Thoracic aorta (tissue), 2 donors: ENCODE results near the gene HOXB8. TPM values are rescaled to one million over a fixed set of nuclear protein-coding genes. Genes with fewer than 3 reads are reported as not detected.

Source experiments
- ATAC-seq: fragments of 150-250 bp; one replicate; pipeline ENCODE4 v1.8.0; 2017; ENCODE audit warnings: low read depth; ENCODE audit not compliant: insufficient number of reproducible peaks, low FRiP score
- DNase-seq: peaks from one replicate; pipeline ENCODE4 v3.0.0-alpha.2; 2020; ENCODE audit warnings: low spot score
- H3K27ac ChIP-seq, 2 donors: fragments of 200-600 bp; sonication (generic); 1 replicate in 1 of 2; 2 replicates in 1 of 2; pipeline ENCODE4 v1.5.1; 2016; ENCODE audit warnings: mild to moderate bottlenecking in 2 of 2, moderate library complexity in 2 of 2
- H3K27me3 ChIP-seq: fragments of 200-600 bp; sonication (generic); replicated peaks from 2 replicates; pipeline ENCODE4 v1.6.0; 2016; ENCODE audit warnings: mild to moderate bottlenecking; ENCODE audit not compliant: insufficient read depth
- H3K36me3 ChIP-seq: fragments of 200-600 bp; sonication (generic); one replicate; pipeline ENCODE4 v1.5.1; 2016
- H3K4me1 ChIP-seq, 2 donors: fragments of 200-600 bp; sonication (generic); 1 replicate in 1 of 2; 2 replicates in 1 of 2; pipeline versions ENCODE4 v1.5.1 to v1.6.0; 2016; ENCODE audit warnings: low read depth in 2 of 2, mild to moderate bottlenecking in 1 of 2; ENCODE audit not compliant: control insufficient read depth in 1 of 2
- H3K4me3 ChIP-seq: fragments of 200-600 bp; sonication (generic); 2 replicates; pipeline ENCODE4 v1.5.1; 2016; ENCODE audit warnings: mild to moderate bottlenecking
- H3K9me3 ChIP-seq: fragments of 200-600 bp; sonication (generic); 2 replicates; pipeline ENCODE4 v1.5.1; 2016
- CTCF ChIP-seq: fragments of 200-600 bp; sonication (generic); IDR thresholded peaks from one replicate; pipeline ENCODE4 v1.5.1; 2019; ENCODE audit warnings: antibody characterized with exemption
- total RNA-seq, 2 donors: library from RNA; depleted of rRNA; stranded (reverse); fragments of >200 nt; gene quantifications; one replicate each; pipeline versions ENCODE4 v1.1.0 to v1.2.3, GENCODE V29; 2016

The HOXB8 gene
- total RNA-seq, 2 donors from 2014 or later, result 1.4 TPM; not detected in 1

GRCh38 chr17:48605991-48606891, 8.9 kb downstream of the HOXB8 start:
- DNase-seq (no peak), ATAC-seq (no peak)
- Histone ChIP-seq H3K4me1 (peaks cover 4 to 44% of the 10 kb centered on the region in 2 donors), H3K36me3 (no peaks in the 10 kb centered on the region), H3K9me3 (no peaks in the 10 kb centered on the region), H3K4me3 (no peak overlapping the region), H3K27me3 (no peaks in the 10 kb centered on the region), H3K27ac (no peak overlapping the region)
- no peak for TF ChIP-seq CTCF

- Histone ChIP-seq H3K4me3 (peak overlapping the region; percentile 75), H3K27me3 (no peaks in the 10 kb centered on the region), H3K36me3 (no peaks in the 10 kb centered on the region), H3K9me3 (no peaks in the 10 kb centered on the region), H3K27ac (peak overlapping the region in 1 of 2 donors; percentile 65), H3K4me1 (peaks cover 4 to 41% of the 10 kb centered on the region in 2 donors)
- DNase-seq (no peak), ATAC-seq (no peak)
- no peak for TF ChIP-seq CTCF
Observed at GRCh38 chr17:48605409-48605919, 9.6 kb downstream of the HOXB8 start.

- peak within 1 kb of the TSS; percentile 75 for H3K4me3 ChIP-seq
- no peaks in the 10 kb centered on the region for H3K9me3 ChIP-seq
- no peaks in the 10 kb centered on the region for H3K27me3 ChIP-seq
- peaks cover 4 to 34% of the 10 kb centered on the region in 2 donors for H3K4me1 ChIP-seq
- TF ChIP-seq CTCF, result no peak
- DNase-seq (no peak), ATAC-seq (no peak)
- peak within 1 kb of the TSS; percentile 62 to 65 for H3K27ac ChIP-seq
- H3K36me3 ChIP-seq, result no peaks in the 10 kb centered on the region
Observed at GRCh38 chr17:48604770-48605329, 10.2 kb downstream of the HOXB8 start, which contains the start of gene HOXB6. TSS of gene HOXB6 (minus strand) at chr17:48604986. CDS start at chr17:48598150, 6,836 bp downstream.

- Histone ChIP-seq H3K9me3 (no peaks in the 10 kb centered on the region), H3K36me3 (no peaks in the 10 kb centered on the region), H3K27me3 (no peaks in the 10 kb centered on the region), H3K27ac (peak overlapping the region; percentile 62 to 65), H3K4me3 (peak overlapping the region; percentile 75), H3K4me1 (peaks cover 4 to 28% of the 10 kb centered on the region in 2 donors)
- DNase-seq, result no peak
- no peak for ATAC-seq
- TF ChIP-seq CTCF, result no peak
Observed at GRCh38 chr17:48603959-48604769, 10.9 kb downstream of the HOXB8 start.
